Measurements from ENCODE around the gene HSD17B12.

The HSD17B12 gene

DNA sequence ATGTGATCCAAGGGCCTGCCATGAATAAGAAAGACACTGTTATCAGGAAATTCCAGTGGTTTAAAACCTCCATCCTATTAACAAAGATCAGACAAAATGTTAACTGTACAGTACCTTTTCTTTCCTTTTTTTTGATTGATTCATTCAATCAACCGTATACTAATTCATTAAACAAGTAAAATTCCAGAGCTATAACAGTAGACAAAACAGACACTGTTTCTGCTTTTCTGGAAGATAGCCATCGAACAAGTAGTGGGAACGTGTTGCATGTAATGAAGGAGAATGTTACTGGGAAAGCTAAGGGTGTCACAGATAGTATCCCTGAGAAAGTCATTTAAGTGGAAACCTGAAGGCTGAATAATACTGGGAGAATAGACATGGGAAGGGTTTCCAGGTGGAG lies 126.4 kb downstream of the HSD17B12 start:
- DNase-seq (ENCODE audit: low spot score), result no peak

DNA sequence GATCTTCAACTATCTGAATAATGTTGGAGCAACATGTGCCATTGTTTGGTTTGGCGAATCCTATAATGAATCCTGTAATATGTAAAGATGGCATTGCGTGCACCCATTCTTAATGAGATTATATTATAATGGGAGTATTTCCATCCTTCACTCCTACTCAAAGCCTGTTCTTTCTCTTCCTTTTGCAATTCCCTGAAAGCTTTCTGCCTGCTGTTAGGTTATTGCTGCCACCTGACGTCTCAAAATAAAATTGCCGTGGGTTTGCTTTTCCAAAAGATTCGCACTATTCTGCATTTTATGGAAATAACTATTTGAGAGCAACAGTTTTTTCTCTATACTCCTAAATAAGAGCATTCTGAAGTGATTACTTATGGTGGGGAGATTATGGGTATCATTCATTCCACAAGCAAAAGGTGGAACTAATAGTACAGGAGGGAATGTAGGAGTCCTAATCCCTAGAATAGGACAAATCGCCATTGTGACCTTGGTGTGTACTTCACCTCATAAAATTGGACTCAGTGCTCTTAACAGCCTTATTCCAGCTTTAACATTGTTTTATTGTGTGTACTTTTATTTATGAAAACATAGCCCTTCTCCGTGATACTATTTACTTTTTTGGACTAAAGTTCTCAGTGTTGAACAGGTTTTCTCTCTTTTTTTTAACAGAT lies 130.5 kb downstream of the HSD17B12 start:
- DNase-seq (ENCODE audit: low spot score), result no peak

DNA sequence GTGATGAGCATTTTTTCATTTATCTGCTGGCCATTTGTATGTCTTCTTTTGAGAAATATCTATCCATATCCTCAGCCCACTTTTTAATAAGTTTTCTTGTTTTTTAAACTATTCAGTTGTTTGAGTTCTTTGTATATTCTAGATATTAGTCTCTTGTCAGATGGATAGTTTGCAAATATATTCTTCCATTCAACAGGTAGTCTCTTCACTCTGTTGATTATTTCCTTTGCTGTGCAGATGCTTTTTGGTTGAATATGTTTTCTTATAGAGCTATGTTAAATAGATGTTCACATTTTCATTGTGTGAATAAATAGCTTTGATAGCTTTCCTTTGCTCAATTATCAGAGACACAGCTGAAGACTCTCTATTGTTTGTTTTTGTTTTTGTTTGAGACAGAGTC lies 131.9 kb downstream of the HSD17B12 start:
- DNase-seq (ENCODE audit: low spot score), result no peak

DNA sequence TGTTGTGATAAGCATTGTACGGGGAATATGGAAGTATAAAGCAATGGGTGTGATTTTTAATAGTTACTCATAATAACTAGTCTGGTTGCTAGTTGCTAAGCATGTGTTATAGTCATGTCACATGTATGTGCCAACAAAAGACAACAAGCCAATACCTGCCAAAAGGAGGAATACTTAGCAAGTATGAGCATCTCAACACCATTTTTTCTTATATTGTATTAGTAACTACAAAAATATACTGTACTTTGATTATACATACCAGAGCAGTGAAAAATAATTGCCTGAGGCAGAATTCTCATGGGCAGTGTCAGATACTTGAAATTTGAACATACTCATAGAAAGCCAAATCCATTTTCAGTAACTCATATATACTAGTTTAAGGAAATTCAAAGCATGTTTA lies 137.7 kb downstream of the HSD17B12 start:
- no peak for DNase-seq (ENCODE audit: low spot score)

DNA sequence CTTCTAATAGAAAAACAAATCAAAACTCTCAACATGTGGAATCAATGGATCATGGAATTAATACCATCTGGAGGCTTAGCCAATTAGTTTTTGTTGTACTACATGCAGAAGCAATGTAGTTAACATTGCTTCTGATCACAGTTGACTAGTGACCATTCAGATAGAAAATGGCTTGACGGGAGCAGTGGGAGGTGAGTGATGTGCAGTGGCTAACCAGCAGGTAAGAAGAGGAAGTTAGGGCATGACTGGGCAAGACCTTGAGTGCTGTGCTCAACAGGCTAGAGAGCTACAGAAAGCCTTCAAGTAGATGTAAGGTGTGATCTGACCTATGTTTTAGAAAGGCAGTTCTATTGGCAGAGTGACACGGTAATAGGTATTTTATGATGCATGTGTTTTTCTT lies 139.4 kb downstream of the HSD17B12 start:
- no peak for DNase-seq (ENCODE audit: low spot score)

DNA sequence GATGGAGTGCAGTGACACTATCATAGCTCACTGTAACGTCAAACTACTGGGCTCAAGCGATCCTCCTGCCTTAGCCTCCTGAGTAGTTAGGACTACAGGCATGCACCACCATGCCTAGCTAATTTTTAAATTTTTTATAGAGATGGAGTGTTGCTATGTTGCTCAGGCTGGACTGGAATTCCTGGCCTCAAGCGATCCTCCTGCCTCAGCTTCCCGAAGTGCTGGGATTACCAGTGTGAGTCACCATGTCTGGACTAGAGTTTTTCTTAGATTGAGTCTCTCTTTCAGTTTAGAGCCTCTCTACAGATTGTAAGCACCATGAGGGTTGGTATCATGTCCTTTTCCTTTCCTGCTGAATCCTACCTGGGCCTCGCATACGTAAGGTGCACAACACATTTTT lies 142.8 kb downstream of the HSD17B12 start:
- DNase-seq (ENCODE audit: low spot score), result no peak

DNA sequence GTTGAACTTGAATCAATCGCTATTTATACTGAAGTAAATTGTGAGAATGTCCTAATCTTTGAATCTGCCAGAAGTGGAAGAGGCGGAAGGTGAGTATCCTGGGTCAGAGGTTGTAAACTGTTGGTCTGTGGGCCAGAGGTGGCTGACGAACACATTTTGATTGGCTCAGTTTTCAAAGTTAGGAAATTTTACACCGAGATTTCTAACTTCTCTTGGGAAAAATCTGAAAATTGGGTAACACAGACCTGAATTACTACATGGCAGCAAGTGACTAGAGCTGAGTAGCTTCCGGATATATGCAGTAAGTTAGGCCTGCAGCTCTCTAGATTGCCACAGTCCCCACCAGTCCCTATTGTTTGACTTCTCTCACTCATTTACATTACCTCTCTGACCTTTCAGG lies 143.3 kb downstream of the HSD17B12 start:
- DNase-seq (ENCODE audit: low spot score), result no peak

- peak; percentile 49 for DNase-seq (ENCODE audit: low spot score)
Measured at GRCh38 chr11:43825217-43825816, 144.8 kb downstream of the HSD17B12 start.

GRCh38 chr11:43830928-43831440 lies 150.4 kb downstream of the HSD17B12 start:
- DNase-seq (ENCODE audit: low spot score), result peak; percentile 100

DNA sequence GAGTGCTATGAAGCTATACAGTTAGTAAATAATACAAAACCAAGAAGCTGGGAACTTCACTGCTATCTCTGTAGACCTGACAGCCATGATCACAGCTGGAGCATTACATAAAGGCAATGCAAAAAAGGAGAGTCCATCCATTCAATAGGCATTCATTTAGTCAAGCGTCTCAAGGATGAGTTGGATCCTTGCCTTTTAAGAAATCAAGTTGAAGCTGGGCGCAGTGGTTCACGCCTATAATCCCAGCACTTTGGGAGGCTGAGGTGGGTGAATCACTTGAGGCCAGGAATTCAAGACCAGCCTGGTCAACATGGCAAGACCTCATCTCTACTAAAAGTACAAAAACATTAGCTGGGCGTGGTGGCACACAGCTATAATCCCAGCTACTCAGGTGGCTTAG lies 152.0 kb downstream of the HSD17B12 start:
- DNase-seq (ENCODE audit: low spot score), result no peak

GRCh38 chr11:43833657-43834073 lies 153.1 kb downstream of the HSD17B12 start:
- no peak for DNase-seq (ENCODE audit: low spot score)

- DNase-seq (ENCODE audit: low spot score), result no peak
Measured at GRCh38 chr11:43834286-43834685, 153.7 kb downstream of the HSD17B12 start.

GRCh38 chr11:43835104-43835503 lies 154.6 kb downstream of the HSD17B12 start:
- DNase-seq (ENCODE audit: low spot score), result no peak

- no peak for DNase-seq (ENCODE audit: low spot score)
Measured at GRCh38 chr11:43837879-43838278, 157.3 kb downstream of the HSD17B12 start.

DNA sequence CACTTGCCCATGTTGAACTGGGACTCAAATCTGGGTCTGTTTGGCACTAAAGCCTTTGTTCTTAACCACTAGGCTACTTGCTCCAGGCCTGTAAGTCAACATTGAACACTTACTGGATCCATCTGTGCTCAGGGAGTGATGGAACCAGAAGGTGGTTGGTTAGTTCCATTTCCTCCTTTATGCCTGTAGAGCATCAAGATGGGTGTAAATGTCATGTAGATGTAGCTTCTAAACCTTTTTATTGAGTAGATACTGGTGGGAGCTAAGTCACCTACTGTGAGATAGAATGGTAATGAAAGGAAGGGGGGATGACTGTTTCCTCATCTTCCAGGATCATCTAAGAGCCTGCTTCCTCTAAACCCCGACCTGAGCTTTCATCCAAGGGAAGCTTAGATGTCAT lies 161.5 kb downstream of the HSD17B12 start:
- DNase-seq (ENCODE audit: low spot score), result no peak

DNA sequence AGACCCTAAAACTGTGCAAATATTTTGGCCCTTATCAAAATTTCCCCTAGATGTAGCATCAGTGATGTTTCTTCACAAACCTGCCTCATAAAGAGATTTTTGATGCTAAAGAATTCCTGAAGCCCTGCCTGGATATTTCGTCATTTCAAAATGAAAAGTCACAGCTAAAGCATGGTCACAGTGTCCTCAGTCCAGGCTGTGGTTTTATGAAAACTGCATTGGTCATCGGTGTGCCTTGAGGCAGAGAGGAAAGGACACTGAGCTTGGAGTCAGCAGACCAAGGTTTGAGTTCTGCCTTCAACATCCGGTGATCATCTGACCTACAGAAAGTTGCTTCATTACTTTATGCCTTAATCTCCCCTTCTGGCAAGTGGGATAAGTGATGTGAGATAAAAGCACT lies 165.3 kb downstream of the HSD17B12 start:
- no peak for DNase-seq (ENCODE audit: low spot score)

DNA sequence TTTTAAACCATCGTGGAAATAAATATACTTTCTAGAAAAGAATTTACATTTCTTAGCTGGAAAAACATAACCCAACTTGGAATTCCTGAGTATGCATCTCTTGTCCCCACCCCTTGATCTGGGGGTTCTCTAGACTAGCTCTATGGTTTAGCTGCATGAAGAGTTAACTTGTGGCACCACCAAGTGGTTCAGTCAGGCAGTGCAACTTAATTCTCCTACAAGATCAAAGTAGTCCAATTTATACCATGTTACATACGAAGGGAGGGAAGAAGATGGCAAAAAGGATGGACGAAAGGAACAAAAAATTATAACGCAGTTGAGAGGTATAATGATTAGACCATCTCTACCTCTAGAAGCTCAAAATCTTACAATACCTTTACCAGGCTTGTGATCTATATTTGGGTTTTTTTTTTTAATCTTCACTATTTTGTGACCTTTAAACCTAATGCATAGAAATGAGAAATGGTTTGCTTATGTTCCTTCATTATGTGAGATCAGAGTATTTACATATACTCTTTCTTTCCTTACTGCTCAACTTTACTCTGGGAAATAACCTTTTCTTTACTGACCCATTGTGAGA lies 171.6 kb downstream of the HSD17B12 start:
- DNase-seq (ENCODE audit: low spot score), result peak; percentile 74

GRCh38 chr11:43853781-43854180 lies 173.2 kb downstream of the HSD17B12 start:
- DNase-seq (ENCODE audit: low spot score), result no peak

DNA sequence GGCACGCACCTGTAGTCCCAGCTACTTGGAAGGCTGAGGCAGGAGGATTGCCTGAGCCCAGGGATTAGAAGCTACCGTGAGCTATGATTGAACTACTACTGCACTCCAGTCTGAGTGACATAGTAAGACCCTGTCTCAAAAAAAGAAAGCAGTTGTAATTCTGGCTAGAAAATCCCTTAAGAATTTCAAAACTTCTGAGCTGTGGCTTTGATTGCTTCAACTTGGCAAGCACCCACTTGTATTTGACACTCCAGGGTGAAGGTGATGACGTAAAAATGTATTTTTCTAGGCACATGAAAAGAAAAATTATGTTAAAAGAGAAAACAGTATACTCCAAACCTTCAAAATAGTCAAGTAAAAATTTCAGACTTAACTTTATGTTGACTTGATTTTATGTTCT lies 176.5 kb downstream of the HSD17B12 start:
- no peak for DNase-seq (ENCODE audit: low spot score)

DNA sequence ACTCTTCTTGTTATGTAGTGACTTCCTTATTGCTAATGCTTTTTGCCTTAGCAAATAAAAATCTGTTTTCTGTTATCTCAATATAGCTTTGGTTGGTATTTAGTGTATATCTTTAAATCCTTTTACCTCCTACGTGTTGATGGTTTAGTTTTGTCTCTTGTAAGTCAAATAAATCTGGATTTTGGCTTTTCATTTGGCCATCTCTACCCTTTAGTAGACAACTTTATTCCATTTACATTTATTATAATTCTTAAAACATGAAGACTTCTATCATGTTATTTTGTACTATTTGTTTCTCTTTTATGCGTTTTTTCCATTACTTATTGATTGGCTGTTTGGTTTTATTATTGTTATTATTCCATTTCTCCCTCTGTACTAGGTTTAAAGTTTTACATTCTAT lies 180.6 kb downstream of the HSD17B12 start:
- no peak for DNase-seq (ENCODE audit: low spot score)

DNA sequence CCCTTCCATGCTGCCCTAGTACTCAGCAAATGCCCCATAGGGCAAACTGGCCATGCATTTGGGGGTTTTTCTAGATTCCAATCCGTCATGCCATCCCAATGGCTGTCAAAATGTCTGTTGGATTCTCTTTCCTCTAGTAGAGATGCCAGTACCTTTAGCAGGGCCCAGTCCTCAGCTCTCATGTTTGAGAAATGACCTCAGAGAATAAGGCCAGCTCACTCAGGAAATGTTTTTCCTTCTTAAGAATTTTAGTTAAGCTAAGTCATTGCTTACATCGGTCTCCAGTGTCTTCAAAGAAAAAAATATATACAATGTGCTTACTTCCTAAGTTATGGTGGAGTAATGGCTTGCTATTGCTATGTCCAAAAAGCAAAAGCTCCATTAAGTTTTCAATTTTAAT lies 186.0 kb downstream of the HSD17B12 start:
- no peak for DNase-seq (ENCODE audit: low spot score)

- DNase-seq (ENCODE audit: low spot score), result no peak
Measured at GRCh38 chr11:43866969-43867368, 186.4 kb downstream of the HSD17B12 start.

- peak; percentile 92 for DNase-seq (ENCODE audit: low spot score)
Measured at GRCh38 chr11:43868852-43869567, 188.5 kb downstream of the HSD17B12 start.
